Brain pericyte (primary cell): Measurements from ENCODE around the gene TNIK.

Source experiments
- DNase-seq: peaks from one replicate; pipeline ENCODE4 v3.0.0-alpha.2; 2012; ENCODE audit warnings: low read depth, low spot score

TNIK gene

GRCh38 chr3:171364500-171364899, 95.7 kb downstream of the TNIK start:
- no peak for DNase-seq

- DNase-seq = no peak
These were observed 97.0 kb downstream of the TNIK start for GRCh38 chr3:171363202-171363601.

- no peak for DNase-seq
These were observed 97.6 kb downstream of the TNIK start for GRCh38 chr3:171362575-171362974.

GRCh38 chr3:171358881-171359198, 101.4 kb downstream of the TNIK start:
- DNase-seq = no peak

GRCh38 chr3:171358181-171358880, 101.9 kb downstream of the TNIK start:
- DNase-seq = no peak

- no peak for DNase-seq
These were observed 102.5 kb downstream of the TNIK start for GRCh38 chr3:171357721-171358120.

- DNase-seq = no peak
These were observed 104.0 kb downstream of the TNIK start for GRCh38 chr3:171356251-171356650.

GRCh38 chr3:171354706-171355582, 105.3 kb downstream of the TNIK start:
- DNase-seq = no peak

- DNase-seq = no peak
These were observed 106.0 kb downstream of the TNIK start for GRCh38 chr3:171354049-171354705.

- no peak for DNase-seq
These were observed 106.8 kb downstream of the TNIK start for GRCh38 chr3:171353423-171353822.

GRCh38 chr3:171352387-171352935, 107.7 kb downstream of the TNIK start:
- DNase-seq = no peak

GRCh38 chr3:171351676-171352075, 108.5 kb downstream of the TNIK start:
- peak; percentile 18 for DNase-seq

- DNase-seq = no peak
These were observed 109.8 kb downstream of the TNIK start for GRCh38 chr3:171350364-171350763.

GRCh38 chr3:171349392-171349791, 110.8 kb downstream of the TNIK start:
- no peak for DNase-seq

- no peak for DNase-seq
These were observed 112.1 kb downstream of the TNIK start for GRCh38 chr3:171348121-171348520.

- no peak for DNase-seq
These were observed 112.7 kb downstream of the TNIK start for GRCh38 chr3:171347301-171348039.

- DNase-seq = no peak
These were observed 113.5 kb downstream of the TNIK start for GRCh38 chr3:171346582-171347300.

GRCh38 chr3:171346019-171346418, 114.2 kb downstream of the TNIK start:
- DNase-seq = no peak

GRCh38 chr3:171345107-171345843, 114.9 kb downstream of the TNIK start:
- DNase-seq = no peak

GRCh38 chr3:171343693-171344092, 116.5 kb downstream of the TNIK start:
- DNase-seq = no peak
